NCI-H774 (cell line): ENCODE data around the gene FARP2.
A peak's percentile ranks its signal among the peaks of the same experiment; 100 is the strongest.

Source experiments
- DNase-seq: peaks from one replicate; lab custom pipeline; 2025; lab: John Stamatoyannopoulos, UW

FARP2 gene

DNA sequence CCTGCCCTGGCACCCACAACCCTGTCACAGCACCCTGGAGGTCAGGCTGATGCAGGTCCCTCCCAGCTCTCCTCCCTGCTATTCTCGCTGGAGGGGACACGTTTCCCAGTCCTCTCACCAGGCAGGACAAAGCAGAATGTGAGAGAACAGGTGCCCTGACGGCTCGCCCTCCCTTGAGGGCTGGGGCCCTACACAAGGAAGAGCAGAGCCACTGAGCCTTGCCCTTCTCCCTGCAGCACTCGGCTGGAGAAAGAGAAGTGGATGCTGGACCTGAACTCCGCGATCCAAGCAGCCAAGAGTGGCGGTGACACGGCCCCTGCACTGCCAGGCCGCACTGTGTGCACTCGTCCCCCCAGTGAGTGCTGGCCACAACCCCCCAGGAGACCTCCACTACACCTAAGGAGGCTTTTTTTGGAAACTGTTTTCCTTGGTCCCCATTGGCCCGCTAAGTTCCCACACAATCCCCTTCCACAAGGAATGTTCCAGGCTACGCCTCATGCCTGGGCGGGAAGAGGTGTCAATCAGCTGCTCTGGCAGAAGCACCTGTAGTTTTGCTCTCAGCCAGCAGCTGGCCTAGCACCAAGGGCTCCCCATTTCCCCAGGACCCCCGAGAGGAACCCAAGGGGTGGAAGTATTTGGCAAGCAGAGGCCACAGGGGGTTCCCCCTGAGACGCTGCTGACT is 134.9 kb downstream of the FARP2 start:
- no peak for DNase-seq

DNA sequence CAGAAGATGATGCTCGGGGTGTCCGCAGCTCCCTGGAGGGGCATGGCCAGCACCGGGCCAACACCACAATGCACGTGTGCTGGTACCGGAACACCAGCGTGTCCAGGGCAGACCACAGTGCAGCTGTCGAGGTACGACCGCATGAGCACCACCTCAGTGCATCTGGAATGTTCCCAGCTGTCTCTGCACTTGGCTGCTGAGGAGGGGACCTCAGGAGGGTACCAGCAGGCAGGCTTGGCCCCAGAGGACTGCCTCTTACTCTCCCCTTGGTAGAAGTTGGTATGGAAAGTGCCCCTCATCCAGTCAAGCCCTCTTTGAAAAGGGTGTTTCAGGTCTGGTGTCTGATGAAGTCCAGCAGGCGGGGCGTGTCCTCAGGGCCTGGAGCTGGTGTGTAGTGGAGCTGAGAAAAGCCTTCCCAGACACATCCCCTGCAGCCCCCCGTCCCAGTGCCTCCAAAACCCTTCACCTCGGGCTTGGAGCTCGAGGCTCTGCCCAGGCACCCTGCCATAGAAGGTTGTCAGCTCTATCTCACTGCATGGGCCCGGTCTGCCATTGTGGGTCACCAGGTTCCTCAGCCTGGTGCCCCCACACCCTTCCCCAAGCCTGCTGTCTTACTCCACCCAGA is 135.6 kb downstream of the FARP2 start:
- no peak for DNase-seq

DNA sequence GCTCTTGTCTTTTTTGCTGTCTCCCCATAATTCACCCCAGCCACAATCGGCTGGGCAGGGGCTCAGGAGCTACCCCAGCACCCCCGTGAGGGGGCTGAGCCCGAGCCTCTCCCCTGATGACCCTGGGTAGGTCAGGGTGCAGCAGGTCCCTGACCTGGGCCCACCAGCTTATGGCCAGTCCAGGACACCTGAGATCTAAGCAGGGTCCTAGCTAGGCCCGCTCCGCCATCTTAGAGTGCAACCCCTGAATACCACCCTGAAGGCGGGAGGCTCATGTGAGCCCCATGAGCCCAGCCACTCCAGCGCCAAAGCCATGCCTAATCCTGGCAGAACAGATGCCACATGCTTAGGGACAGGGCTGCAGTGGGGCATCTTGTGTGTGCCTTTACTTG is 136.1 kb downstream of the FARP2 start:
- DNase-seq: no peak

DNA sequence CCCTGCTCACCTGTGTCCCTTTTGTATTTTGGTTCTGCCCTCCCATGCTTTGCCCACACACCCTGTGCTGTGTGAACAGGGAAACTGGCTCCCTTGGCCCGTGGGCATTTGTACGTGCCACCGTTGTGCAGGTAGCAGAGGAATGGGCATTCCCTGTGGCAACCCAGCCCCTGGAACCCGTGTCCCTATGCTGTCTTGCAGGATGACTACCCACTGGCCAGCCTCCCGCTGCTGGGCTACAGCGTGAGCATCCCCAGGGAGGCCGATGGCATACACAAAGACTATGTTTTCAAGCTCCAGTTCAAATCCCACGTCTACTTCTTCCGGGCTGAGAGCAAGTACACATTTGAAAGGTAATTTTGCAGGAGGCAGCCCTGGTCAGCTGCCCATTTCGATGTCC is 137.0 kb downstream of the FARP2 start:
- DNase-seq: no peak

DNA sequence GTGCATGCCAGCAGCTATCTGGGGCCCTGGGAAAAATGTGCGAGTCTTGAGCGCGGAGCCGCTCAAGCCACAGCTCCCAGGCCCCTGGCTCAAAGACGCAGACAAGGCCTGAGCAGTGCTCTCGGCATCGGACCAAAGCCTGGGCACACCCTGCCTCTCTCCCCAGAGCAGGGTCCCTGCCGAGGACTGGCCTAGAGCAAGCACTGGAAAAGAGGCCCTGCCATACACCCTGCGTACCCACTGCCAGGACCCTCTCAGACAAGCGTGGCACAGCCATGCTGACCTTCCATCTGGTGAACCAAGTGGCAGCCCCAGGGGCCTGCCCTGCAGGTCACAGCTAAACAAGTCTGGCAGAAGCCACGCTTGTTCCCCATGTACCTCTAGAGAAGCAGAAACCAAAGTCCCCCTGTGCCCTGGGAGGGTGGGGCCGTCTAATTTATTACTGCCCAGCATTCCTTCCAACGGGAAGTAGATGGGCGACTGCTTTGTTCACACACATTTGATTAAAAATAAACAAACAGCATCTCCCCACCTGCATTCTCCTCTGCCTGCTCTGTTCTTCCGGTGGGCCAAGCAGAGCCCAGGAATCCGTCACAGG is 138.3 kb downstream of the FARP2 start:
- DNase-seq: no peak

DNA sequence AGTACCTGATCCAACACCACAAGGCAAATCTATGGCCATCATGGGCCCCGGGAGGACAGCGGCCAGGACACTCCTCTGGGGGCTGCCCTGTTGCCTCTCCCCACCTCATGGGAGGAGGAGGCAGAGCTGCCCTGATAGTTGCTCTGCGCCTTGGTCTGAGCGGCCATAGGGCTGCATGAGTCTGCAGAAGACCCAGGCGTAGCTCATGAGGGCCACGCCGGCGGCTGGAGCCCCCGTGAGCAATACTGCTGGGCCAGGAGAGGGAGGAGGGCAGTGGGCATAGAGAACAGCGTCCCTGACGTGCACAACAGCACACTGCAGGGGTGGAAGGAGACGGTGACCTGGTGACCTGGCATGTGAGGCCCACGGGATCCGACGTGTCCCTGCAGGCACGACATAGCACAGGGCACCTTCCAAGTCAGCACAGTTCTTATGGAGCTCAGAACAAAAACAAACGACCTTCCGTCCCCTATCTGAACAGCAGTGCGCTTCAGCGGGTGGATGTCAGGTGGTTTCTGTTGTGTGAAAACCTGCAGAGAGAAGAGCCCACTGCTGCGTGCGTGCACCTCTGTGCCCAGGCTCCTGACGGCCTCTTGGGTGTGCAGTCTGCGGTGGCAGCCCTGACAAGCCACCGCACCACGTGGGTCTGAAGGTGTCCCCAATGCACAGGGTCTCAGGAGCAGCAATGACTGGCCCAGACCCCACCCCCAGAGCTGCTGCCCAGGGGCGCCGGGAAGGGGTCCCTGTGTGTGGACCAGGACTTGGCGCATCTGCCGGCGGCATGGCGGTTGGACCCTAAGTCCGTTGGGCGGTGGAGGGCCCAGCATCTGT is 139.3 kb downstream of the FARP2 start:
- no peak for DNase-seq

DNA sequence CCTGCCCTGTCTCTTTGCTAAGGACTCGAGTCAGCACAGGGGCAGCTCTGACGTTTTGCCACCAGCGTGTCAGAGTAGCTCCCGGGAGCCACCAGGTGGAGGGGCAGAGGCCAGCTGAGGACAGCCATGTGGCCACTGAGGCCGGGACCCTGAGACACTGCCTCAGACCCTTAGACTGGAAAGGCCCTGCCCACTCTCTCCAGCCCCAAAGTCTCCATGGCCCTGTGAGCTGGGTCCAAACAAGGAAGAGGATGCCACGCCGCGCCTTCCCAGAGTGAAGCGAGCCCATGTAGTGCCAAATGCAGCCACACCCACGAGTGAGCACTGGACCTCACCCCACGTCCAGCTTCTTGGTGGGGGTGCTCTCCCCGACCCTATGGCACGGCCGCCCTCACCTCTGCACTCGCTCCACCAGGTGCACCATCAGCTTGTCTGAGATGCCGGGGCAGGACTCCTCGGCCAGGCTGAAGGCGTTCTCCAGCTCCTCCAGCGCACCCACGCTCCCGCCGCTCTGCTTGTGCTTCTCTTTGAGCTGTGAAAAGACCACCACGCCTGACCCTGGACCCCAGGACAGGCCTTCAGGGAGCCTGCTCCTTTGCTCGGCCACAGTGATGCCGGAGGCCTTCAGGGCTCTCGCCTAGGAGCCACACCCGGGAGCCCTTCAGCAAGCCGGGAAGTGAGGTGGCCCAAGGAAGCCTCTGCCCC is 140.1 kb downstream of the FARP2 start:
- DNase-seq: no peak

DNA sequence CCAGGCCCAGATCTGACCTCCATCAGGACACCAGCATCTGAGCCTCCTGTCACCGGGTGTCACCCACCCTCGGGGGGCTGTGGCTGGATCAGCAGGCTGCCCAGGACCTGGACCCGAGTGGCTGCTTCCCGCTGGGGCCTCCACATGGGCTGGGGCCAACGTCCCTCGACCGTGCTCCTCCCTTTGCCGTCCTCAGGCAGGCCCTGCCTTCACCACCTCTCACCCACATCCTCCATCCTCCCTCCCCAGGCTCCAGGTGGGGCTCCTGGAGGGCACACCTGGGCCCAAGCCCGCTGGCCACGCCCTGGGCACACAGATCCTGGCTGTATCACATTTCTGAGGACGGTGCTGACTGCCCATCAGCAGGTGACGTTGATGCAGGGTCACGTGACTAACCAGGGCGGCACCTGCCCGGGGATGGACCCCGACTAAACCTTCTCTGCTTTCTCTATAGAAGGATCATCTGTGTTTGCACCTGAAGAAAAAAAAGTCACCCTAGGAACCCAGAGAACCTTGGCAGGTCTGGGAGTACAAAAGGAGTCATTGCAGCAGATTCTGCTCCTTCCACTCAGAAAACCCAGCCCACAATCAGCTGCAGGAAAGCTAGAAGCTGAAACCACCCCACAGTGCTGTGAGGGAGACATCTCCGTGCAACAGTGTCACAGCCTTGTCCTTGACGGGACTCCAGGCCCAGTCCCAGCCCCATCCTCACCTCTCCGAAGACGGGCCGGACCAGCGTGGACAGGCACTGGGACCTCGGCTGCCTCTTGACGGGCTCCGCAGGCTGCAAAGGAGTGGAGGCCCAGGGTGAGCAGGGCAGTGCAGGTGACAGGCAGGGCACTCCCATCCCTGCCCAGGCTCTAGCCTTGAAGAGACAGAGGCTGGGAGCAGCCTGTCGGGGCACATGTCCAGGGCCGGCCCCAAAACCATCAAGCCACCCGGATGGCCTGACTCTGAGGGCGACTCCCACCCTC is 141.1 kb downstream of the FARP2 start:
- DNase-seq: no peak

DNA sequence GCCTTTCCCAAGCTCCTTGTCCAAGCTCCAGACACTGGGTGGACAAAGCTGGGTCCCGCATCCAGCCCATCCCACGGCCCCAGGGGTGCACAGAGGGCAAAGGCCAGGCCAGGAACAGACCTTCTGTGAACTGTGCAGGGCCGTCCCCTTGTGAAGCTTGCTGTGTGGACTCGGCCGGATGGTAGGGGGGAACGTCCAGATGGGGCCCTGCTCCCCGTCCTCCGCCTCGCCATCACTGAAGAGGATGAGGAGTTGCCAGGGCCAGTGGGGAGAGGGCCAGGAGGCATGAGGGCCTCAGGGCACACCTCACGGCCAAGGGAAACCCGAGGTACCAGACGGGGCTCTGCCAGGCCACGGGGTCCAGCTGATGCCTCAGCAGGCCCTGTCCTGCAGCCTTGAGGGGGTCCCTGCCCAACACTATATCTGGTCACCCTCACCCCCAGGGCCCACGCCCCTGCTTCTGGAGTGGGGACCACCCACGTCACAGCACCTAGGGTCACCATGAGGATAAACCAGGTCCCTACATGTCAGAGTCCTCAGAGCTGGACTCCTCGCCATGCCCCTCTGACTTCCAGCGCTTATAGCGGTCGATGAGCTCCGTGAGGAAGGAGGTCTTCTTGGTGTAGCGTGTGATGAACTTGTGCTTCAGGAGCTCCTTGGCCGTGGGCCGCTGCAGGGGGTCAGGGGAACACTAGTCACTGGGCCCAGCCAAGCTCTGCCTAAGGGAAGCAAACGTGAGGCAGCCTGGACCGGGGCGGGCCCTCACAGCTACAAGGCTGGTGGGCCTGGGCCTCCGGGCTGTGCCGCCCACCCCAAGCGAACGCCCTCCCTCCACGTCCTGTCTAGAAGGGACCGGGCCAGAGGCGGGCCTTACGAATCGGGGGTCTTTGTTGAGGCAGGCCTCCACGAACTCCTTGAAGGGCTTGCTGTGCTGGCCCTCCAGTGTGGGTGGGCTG is 142.3 kb downstream of the FARP2 start:
- no peak for DNase-seq

DNA sequence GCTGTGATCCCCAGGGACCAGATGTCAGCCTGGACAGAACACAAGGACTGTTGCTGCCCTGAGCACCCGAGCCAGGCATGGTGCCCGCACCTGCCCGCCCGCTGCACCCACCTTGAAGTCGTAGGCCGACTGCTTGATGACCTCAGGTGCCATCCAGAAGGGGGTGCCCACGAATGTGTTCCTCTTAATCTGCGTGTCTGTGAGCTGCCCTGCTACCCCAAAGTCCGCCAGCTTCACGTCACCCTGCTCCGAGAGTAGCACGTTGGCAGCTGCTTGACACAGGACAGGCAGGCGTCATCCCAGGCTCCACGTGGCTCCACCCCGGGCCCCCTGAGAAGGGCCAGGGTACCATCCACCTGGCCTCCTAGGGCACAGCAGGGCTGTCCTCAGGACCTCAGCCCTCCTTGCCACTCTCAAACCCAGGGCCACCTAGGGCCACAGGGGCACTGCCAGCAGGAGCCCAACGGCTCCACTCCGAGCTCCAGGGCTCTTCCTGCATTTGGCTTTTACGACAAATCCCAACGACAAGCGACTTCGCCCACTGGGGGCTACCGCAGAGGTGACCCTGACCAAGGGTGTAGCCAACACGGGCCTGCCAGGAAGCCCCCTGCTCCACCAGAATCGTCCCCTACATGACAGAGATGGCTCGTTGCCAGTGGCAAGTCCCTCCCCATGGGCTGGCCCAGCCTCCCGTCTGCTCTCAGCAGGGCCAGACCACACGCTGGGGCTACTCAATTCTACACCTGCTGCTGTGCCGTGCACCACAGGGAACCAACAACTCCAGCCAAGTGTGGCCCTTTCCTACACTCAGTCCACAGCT is 143.3 kb downstream of the FARP2 start:
- peak; percentile 53 for DNase-seq

DNA sequence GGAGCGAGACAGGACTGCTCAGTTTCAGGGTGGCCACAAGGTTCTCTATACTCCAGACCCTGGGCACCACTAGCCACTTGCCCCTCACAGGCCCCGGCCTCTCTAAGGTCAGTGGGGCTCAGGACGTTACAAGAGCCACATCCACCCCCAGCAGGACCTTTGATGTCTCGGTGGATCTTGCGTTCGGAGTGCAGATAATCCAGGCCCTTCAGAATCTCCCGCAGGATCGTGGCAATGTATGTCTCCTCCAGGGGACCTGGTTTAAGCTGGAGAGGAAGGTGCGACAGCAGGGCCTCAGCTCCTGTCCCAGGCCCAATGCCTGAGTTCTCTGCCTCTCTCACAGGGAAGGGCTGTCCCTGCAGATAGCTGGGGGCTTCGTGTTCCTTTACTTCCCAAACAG is 143.9 kb downstream of the FARP2 start:
- DNase-seq: no peak

DNA sequence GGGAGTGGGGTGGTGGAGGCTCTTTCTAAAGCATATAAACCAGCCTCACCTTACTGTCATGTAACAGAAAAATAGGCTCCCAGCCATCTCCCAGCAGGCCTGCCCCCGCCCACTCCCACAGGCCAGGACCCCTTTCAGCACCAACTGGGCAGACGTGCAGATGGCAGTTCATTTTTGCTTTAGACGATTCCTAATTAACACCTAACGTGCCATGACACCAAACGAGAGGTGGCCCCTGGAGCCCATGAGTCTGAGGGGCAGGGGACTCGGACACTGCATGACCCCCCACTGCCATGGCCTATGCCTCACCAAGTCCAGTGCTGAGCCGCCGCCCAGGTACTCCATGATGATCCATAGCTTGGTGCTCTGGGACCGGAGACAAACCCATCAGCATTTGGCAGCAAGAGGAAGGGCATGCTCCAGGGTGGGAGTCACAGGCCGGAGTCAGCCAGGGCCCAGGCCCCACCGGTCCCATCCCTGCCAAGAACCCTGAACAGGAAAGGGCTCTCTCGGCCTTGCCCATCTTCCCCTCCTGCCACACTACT is 144.4 kb downstream of the FARP2 start:
- no peak for DNase-seq

DNA sequence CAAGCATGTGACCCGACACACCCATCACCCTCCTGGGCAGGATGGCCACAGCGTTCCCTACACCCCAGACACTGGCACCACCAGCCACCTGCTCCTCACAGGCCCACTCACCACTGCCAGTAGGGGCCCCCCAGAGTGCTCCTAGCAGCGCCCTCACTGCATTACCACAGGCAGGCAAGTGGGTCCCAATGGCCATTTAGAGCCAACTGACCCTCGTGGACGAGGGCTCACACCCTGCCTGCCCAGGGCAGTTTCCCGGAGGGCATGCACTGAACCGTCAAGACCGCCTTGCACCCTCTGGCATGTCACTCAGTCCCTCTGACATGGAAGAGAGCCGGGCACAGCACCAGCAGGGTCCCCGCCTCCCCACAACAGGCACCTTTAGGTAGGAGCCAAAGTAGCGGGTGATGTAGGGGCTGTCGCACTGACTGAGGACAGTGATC is 145.0 kb downstream of the FARP2 start:
- no peak for DNase-seq

DNA sequence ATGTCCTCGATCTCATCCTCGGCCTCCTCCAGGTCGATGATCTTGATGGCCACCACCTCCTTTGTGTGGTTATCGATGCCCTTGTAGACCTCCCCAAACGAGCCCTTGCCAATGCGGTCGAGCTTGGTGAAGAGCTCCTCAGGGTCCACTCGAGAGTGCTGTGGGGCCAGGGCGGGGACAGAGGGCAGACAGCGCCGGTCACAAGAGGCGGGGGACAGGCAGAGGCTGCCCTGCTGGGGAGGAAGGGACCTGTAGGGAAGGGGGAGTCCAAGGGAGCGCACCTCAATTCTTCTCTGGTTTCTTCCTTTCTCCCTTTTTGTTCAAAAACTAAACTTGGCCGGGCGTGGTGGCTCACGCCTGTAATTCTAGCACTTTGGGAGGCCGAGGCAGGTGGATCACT is 145.5 kb downstream of the FARP2 start:
- DNase-seq: no peak

DNA sequence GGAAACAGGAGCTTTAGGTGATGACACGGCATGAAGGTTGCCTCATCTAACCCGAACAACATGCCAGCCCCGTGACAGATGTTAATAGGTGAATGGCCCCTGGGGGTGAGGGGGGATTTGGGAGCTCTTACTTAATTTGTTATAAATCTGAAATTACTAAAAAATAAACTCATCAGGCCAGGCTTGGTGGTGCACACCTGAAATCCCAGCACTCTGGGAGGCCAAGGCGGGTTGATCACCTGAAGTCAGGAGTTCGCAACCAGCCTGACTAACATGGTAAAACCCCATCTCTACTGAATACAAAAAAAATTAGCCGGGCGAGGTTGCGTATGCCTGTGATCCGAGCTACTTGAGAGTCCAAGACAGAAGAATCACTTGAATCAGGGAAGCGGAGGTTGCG is 146.2 kb downstream of the FARP2 start:
- DNase-seq: no peak

DNA sequence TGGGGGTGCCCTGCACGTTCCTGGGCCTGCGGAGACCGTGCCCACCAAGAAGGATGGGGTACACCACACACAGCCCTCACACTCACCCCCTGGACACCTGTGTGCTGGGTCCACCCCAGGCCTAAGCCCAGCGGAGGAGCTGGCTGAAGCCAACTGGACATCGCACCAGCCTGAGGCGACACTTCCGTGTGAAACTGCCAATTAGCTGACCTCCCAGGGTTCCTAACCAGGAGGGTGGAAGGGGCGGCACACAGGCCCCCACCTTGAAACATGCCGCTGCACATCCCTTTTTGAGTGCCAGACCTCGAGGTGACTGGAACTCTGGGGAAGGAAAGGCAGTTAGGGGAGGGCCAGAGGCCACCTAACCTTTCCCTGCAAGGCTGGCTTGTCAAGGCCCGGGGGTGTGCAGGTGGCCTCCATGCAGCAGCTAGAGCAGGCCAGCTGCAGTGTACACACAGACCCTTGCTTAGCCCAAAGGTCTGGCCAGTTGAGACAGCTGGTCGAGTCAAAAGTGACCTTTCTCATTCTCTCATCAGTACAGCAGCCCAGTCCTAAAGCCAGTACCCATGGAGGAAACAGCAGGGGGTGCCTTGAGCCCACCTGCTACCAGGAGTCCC is 147.8 kb downstream of the FARP2 start:
- no peak for DNase-seq

DNA sequence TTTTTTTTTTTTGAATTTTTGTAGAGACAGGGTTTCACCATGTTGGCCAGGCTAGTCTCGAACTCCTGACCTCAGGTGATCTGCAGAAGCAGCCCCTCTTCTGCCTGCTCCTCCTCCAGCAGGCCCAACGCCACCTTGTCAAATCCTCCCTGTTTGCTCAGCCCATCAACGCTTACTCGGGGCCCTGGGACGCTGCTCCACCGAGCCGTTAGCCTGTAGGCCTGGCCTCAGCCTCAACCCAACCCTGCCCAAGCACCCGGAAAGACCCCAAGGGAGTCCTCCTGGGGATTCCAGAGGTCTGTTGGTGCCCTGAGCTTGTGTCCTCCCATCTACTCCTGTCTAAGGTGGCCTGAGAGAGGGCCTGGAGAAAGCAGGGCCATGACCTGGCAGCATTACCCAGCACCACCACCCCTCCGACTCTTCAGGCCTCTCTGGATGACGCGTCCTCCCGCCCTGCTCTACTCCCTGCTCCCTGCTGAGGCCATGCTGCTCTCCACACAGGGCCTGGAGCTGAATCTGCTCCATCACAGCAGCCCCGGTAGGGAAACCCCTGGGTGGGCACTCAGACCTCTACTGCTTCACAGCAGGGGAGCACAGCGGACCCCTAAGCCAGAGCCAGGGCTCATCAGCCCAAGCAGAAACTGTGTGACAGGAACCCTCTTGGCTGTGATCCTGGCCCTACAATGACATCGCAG is 149.1 kb downstream of the FARP2 start:
- no peak for DNase-seq
